Measurements from ENCODE around the gene TNIP1. TPM values are rescaled to one million over a fixed set of nuclear protein-coding genes. Genes with fewer than 3 reads are reported as not detected.

The TNIP1 gene
- polyA plus RNA-seq, 1 of the 3 experiments (the other 2 are of a cell fraction) = 46.2 TPM

DNA sequence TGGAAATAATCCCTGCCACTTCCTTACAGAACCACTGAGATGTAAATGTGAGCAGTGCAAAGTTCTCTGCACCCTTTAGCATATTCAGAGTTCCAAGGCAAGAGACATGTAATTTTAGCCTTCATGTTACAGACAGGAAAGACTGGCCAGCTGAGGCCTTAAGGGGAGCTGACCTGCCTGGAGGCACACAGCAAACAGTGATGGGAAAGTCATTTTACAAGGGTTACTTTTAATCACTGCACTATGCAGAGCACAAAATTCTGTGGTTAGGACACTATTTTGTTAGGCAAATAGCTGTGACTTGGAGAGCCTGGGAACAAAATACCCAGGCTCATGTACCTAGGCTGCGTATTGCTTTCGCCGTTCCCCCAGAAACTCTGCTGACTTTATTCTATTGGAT is 30.2 kb upstream of the TNIP1 start:
- H3F3A ChIP-seq (replicated peaks; ENCODE audit: insufficient read depth) = peaks cover 7% of the 10 kb centered on the region
- H3K27ac ChIP-seq (ENCODE audit: low read depth in 2 of 2, low read length in 1 of 2) = no peak overlapping the region
- no peak overlapping the region for H2AFZ ChIP-seq (ENCODE audit: low read depth)
- no peaks in the 10 kb centered on the region for H3K79me2 ChIP-seq (ENCODE audit: insufficient read depth)
- H3K27me3 ChIP-seq (ENCODE audit: insufficient read depth) = no peaks in the 10 kb centered on the region
- ChIA-PET CTCF (interaction anchor here (1.6 to 16.3 kb wide), 3 partner anchors 18 to 109 kb away, joined by 4 to 441 read pairs (median 116); no protein-coding TSS in a partner anchor), POLR2A (no interaction called here)
- DNase-seq = no peak
- no peak overlapping the region for H3K4me2 ChIP-seq
- no peak overlapping the region for H3K4me3 ChIP-seq (ENCODE audit: low read depth in 2 of 2, low read length in 1 of 2)
- H3K36me3 ChIP-seq (replicated peaks in 1 of 2; ENCODE audit: control insufficient read depth in 1 of 2, insufficient read depth in 2 of 2, low read length in 1 of 2) = peaks cover 30 to 32% of the 10 kb centered on the region in 2 experiments
- 97% methylated on average over 3 of the region's 3 CpGs for WGBS (ENCODE audit: low lambda C conversion rate)
- H3K4me1 ChIP-seq (ENCODE audit: control insufficient read depth in 1 of 2, insufficient read depth in 2 of 2, low read depth in 1 of 2, low read length in 1 of 2) = peaks cover 0 to 3% of the 10 kb centered on the region in 2 experiments; a peak in 1 of 4 replicates
- no peak for TF ChIP-seq RAD21 (IDR thresholded peaks at IDR 0.05; ENCODE audit: low read length)
- TF ChIP-seq ELF1 (IDR thresholded peaks at IDR 0.05) = no peak
- TF ChIP-seq GABPA (IDR thresholded peaks at IDR 0.05; ENCODE audit: low read depth) = no peak
- no peak for TF ChIP-seq GATA2 (CRISPR knock-in tag; IDR thresholded peaks at IDR 0.05)
- TF ChIP-seq YY1 (IDR thresholded peaks at IDR 0.05; ENCODE audit: low read depth) = no peak
- TF ChIP-seq TAF1 (IDR thresholded peaks at IDR 0.05; ENCODE audit: borderline replicate concordance, low read depth, low read length) = no peak
- TF ChIP-seq NRF1 (IDR thresholded peaks at IDR 0.05; ENCODE audit: low read depth, low read length) = no peak
- no peak for TF ChIP-seq RXRA (IDR thresholded peaks at IDR 0.05; ENCODE audit: borderline replicate concordance, low read depth)
- TF ChIP-seq PBX3 (IDR thresholded peaks at IDR 0.05) = no peak
- no peak for TF ChIP-seq CTCF (IDR thresholded peaks at IDR 0.05)
- TF ChIP-seq, protein P1, sequence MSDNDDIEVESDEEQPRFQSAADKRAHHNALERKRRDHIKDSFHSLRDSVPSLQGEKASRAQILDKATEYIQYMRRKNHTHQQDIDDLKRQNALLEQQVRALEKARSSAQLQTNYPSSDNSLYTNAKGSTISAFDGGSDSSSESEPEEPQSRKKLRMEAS (IDR thresholded peaks at IDR 0.05; ENCODE audit: low read depth) = no peak
- no peak for TF ChIP-seq SMC3 (IDR thresholded peaks at IDR 0.05; ENCODE audit: low read depth, low read length)
- no peak for TF ChIP-seq EP300 (IDR thresholded peaks at IDR 0.05; ENCODE audit: borderline replicate concordance in 1 of 2, low read depth in 1 of 2, low read length in 1 of 2)
- TF ChIP-seq, protein P2, sequence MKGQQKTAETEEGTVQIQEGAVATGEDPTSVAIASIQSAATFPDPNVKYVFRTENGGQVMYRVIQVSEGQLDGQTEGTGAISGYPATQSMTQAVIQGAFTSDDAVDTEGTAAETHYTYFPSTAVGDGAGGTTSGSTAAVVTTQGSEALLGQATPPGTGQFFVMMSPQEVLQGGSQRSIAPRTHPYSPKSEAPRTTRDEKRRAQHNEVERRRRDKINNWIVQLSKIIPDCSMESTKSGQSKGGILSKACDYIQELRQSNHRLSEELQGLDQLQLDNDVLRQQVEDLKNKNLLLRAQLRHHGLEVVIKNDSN (IDR thresholded peaks at IDR 0.05; ENCODE audit: borderline replicate concordance, low read depth) = no peak
- no peak for TF ChIP-seq TEAD4 (IDR thresholded peaks at IDR 0.05; ENCODE audit: borderline replicate concordance, insufficient read depth)
- no peaks in the 10 kb centered on the region for H3K9me2 ChIP-seq
- no peaks in the 10 kb centered on the region for H3K9me3 ChIP-seq
- H4K20me1 ChIP-seq (ENCODE audit: insufficient read depth) = no peaks in the 10 kb centered on the region
- no peak overlapping the region for H3K9ac ChIP-seq

Data from SK-N-SH (cell line).